GM18511 (cell line): ENCODE data around the gene RBM4.

Experiments used
- ATAC-seq: cut with Tn5 transposase; IDR thresholded peaks from one replicate; pipeline ENCODE4 v1.9.1; 2021; ENCODE audit warnings: mild to moderate bottlenecking, moderate library complexity; ENCODE audit not compliant: unreplicated experiment

The RBM4 gene

GRCh38 chr11:66687831-66688281, 49.4 kb downstream of the RBM4 start:
- ATAC-seq: no peak

DNA sequence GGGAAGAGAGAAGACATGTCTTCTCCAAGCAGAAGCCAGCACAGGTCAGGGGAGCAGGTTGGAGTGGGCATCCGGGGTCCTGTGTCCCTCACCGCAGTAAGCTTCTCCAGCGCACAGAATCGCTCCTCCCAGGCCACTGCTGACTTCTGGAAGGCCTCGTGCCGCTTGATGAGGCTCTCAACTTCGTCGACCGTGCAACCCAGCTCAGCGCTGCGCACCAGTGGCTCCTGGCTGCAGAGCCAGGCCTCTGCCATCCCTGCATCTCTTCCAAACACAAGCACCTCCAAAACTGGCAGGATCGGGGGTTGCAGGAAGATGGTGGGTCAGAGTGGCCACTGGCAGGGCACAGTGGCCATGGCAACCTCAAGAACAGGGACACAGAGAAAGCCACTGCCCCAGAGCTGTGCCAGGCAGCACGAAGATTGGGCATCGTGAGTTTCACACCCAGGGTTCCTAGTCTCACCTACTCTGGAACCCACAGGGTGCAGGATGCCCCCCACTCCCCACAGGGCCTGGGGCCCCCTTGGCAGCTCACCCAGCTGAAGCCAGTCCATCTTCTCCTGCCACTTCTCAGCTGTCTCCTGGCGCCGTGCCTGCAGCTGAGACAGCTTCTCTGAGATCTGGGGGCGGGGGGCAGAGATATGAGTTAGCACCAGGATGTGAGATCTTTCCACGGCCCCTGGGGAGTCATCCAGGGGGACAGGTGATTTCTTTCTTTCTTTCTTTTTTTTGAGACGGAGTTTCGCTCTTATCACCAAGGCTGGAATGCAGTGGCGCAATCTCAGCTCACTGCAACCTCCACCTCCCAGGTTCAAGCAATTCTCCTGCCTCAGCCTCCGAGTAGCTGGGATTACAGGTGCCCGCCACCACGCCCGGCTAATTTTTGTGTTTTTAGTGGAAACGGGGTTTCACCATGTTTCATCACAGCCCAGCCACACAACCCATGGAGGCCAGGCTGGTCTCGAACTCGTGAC, 50.3 kb downstream of the RBM4 start:
- no peak for ATAC-seq

GRCh38 chr11:66689661-66690590, 51.4 kb downstream of the RBM4 start:
- ATAC-seq: no peak

DNA sequence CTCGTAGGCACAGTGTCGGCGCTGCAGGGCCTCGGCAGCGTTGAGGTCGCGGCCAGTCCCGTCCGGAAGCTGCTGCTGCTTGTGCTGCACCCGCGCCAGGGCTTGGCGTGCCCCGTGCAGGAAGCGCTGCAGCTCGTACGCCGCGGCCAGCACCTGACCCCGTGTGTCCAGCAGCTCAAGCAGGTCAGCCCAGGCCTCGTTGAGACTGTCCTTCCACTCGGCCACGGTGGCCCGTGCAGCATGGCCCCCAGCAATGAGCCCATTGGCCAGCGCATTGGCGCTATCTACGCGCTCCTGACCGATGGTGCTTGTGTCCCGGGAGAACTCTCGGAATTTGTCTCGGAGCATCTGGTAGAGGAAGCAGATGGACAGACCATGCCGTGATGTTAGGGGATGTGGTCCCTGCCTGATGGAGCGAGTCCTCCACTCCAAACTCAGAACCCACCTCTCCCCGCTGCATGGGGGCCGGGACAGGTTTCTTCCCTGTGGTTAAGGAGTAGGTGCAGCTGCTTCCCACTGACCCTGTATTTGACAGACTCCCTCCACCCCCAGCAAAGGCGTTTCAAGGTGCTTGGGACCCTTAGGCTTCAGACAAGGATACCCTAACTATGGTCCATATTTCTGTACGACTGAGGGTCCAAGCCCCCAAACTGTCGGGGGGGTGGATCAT, 52.9 kb downstream of the RBM4 start:
- ATAC-seq: no peak

DNA sequence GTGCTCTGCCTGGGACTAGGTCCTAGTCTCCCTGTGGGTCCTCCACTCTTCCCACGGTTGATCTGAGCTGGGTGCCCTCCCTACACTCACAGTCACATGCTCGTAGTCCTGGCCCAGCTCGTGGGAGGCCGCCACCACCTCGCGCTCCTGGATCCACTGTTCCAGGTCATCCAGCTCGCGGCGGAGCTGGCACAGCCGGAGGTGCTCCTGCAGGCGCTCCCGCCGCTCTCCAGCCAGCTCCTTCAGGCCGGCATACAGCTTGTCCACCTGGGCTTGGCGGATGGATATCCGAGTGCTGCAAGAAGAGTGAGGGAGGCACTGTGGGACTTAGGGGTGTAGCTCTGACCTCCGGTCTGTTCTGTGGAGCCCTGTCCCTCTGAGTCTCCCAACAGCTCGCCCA, 53.9 kb downstream of the RBM4 start:
- ATAC-seq: no peak

- ATAC-seq: no peak
Measured at GRCh38 chr11:66692871-66693331, 54.4 kb downstream of the RBM4 start.

DNA sequence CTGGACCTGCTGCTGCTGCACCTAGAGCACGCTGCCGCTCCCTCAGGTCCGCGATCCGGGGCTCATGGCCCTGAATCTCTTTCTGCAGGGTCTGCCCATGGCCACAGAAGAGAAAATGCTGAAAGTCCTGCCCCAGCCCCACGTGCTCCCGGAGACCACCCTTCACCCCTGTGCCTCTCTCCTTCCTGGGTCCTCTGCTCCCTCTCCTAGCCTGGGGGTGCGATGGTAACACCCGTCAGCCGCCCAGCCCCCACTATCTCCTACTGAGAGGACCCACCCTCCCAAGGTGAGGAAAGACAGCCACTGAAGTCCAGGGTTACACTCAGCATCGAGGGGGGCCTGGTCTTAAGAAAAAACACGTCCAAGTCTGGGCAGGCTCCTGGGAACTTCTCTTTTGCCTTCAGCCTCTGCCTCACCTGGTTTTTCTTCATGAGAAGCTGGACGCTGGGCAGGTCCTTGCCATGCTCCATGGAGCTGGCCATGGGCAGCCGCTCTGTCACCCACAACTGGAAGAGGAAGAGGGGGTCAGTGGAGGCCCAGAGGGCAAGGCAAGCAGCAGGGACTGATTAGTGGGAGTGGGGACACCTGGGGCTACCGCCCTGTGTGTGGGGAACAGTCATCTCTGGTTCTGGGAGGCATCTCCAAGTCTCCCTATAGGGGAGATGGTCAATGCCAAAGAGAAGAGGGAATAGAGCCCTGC, 55.0 kb downstream of the RBM4 start:
- ATAC-seq: no peak

GRCh38 chr11:66694056-66694410, 55.5 kb downstream of the RBM4 start:
- no peak for ATAC-seq

DNA sequence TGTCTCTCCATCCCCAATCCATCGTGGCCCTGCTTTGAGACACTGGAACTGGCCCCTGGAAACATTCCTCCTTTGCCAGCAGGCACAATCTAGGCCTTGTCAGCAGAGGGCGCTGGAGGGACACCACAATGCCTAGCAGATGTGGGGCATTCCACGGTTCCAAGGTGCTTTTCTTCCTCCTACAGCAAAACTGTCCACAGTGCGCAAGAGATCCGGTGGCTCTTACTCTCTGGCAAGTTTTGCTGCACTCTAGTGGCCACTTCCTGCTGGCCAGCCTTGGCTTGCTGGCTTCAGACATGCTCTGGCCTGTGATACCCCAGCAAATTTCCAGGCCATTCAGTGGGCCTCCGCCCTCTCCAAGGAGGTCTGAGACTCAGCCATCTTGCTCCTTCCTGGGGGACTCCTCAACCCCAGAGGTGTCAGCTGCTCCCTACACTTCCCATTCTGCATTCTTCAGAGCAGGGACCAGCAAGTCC, 56.3 kb downstream of the RBM4 start:
- ATAC-seq: peak; percentile 43
